ENCODE results near the gene PPP6R2. TPM values are rescaled to one million over a fixed set of nuclear protein-coding genes. Genes with fewer than 3 reads are reported as not detected.

The PPP6R2 gene
- polyA plus RNA-seq, 1 donor from 2014 or later = 85.4 TPM

DNA sequence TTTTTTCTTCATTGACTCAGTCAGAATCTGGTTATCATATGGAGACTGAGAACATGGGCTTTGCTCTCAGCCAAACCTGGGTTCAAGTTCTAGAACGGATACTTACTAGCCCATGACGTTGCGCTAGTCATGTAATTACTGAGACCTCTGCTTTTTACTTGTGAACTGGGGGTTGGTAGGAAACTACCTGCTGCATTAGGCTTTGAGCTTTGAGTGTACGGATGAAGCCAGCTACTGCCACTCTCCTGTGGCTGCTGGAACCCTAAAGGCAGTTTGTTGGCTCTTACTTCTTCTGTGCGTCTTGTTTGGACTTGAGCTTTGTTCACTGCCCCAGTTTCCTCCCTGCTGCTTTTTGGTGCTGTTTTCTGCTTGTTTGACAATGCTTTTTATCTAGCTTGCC is 18.1 kb downstream of the PPP6R2 start:
- H3K9ac ChIP-seq (ENCODE audit: low read length) = no peak overlapping the region
- H3K79me2 ChIP-seq (replicated peaks; ENCODE audit: insufficient read depth, low read length) = peaks cover 65% of the 10 kb centered on the region
- H3K4me2 ChIP-seq (ENCODE audit: low read length) = no peak overlapping the region
- H4K20me1 ChIP-seq (ENCODE audit: insufficient read depth) = no peaks in the 10 kb centered on the region
- no peaks in the 10 kb centered on the region for H3K27me3 ChIP-seq (ENCODE audit: insufficient read depth, low read depth, low read length)
- H3K27ac ChIP-seq (ENCODE audit: low read length) = no peak overlapping the region
- H3K4me3 ChIP-seq (ENCODE audit: low read length) = no peak overlapping the region
- TF ChIP-seq, protein P1, sequence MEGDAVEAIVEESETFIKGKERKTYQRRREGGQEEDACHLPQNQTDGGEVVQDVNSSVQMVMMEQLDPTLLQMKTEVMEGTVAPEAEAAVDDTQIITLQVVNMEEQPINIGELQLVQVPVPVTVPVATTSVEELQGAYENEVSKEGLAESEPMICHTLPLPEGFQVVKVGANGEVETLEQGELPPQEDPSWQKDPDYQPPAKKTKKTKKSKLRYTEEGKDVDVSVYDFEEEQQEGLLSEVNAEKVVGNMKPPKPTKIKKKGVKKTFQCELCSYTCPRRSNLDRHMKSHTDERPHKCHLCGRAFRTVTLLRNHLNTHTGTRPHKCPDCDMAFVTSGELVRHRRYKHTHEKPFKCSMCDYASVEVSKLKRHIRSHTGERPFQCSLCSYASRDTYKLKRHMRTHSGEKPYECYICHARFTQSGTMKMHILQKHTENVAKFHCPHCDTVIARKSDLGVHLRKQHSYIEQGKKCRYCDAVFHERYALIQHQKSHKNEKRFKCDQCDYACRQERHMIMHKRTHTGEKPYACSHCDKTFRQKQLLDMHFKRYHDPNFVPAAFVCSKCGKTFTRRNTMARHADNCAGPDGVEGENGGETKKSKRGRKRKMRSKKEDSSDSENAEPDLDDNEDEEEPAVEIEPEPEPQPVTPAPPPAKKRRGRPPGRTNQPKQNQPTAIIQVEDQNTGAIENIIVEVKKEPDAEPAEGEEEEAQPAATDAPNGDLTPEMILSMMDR (IDR thresholded peaks at IDR 0.05; ENCODE audit: poor library complexity, severe bottlenecking) = no peak
- TF ChIP-seq POLR2AphosphoS5 (IDR thresholded peaks at IDR 0.05) (no peak), MXI1 (conservative IDR thresholded peaks at IDR 0.05; ENCODE audit: poor library complexity, severe bottlenecking) (no peak), SMC3 (conservative IDR thresholded peaks at IDR 0.05; ENCODE audit: poor library complexity) (no peak), REST (IDR thresholded peaks at IDR 0.05; ENCODE audit: borderline replicate concordance) (no peak), EP300 (conservative IDR thresholded peaks at IDR 0.05; ENCODE audit: poor library complexity, severe bottlenecking) (no peak), RAD21 (conservative IDR thresholded peaks at IDR 0.05) (no peak), TAF1 (IDR thresholded peaks at IDR 0.05; ENCODE audit: low read depth) (no peak), EZH2 (IDR thresholded peaks at IDR 0.05; ENCODE audit: borderline replicate concordance, insufficient read depth, low read length, poor library complexity, severe bottlenecking) (no peak)
- no peaks in the 10 kb centered on the region for H3K9me3 ChIP-seq (ENCODE audit: low read length)
- H3F3A ChIP-seq (ENCODE audit: insufficient read depth, low read length, poor library complexity, severe bottlenecking) = no peaks in the 10 kb centered on the region
- no peak overlapping the region for H2AFZ ChIP-seq (ENCODE audit: low read depth, low read length)
- H3K36me3 ChIP-seq (ENCODE audit: insufficient read depth, low read length) = no peaks in the 10 kb centered on the region
- H3K9me2 ChIP-seq (ENCODE audit: insufficient read depth, low read length) = no peaks in the 10 kb centered on the region

DNA sequence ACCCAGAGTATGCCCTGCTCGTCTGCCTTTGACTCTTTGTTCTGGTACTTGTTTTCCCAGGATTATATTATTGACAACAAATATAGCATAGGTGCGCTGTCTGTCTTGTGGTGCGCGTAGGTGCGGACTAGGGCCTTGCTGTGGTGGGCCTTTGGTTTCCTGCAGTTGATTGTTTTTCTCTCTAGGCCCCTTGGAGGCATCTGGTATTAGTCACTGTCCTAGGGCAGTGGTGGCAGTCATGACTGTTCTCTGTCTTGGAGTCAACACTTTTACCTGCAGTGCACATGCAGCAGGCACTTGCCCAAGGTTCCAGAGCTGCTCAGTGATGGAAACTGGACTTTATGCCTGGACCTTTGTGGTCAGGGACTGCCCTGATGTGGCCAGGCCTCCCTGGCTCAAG is 18.6 kb downstream of the PPP6R2 start:
- TF ChIP-seq POLR2AphosphoS5 (IDR thresholded peaks at IDR 0.05) (no peak), EZH2 (IDR thresholded peaks at IDR 0.05; ENCODE audit: borderline replicate concordance, insufficient read depth, low read length, poor library complexity, severe bottlenecking) (no peak), TAF1 (IDR thresholded peaks at IDR 0.05; ENCODE audit: low read depth) (no peak), REST (IDR thresholded peaks at IDR 0.05; ENCODE audit: borderline replicate concordance) (no peak), RAD21 (conservative IDR thresholded peaks at IDR 0.05) (no peak)
- TF ChIP-seq, protein P1 (IDR thresholded peaks at IDR 0.05; ENCODE audit: poor library complexity, severe bottlenecking) = no peak
- H4K20me1 ChIP-seq (ENCODE audit: insufficient read depth) = no peaks in the 10 kb centered on the region

More for the DNA sequence above, 18.6 kb downstream of the PPP6R2 start:
- Histone ChIP-seq H3K27me3 (ENCODE audit: insufficient read depth, low read depth, low read length) (no peaks in the 10 kb centered on the region), H3K79me2 (replicated peaks; ENCODE audit: insufficient read depth, low read length) (peaks cover 65% of the 10 kb centered on the region), H3K4me2 (ENCODE audit: low read length) (no peak overlapping the region), H3K27ac (ENCODE audit: low read length) (no peak overlapping the region), H3K4me3 (ENCODE audit: low read length) (no peak overlapping the region), H3K9ac (ENCODE audit: low read length) (no peak overlapping the region), H3K9me2 (ENCODE audit: insufficient read depth, low read length) (no peaks in the 10 kb centered on the region), H3K9me3 (ENCODE audit: low read length) (no peaks in the 10 kb centered on the region), H3F3A (ENCODE audit: insufficient read depth, low read length, poor library complexity, severe bottlenecking) (no peaks in the 10 kb centered on the region), H2AFZ (ENCODE audit: low read depth, low read length) (no peak overlapping the region), H3K36me3 (ENCODE audit: insufficient read depth, low read length) (no peaks in the 10 kb centered on the region)

Measured in neural cell (in vitro differentiated cells).